Measurements from ENCODE around the gene PPP1R15B. TPM values are rescaled to one million over a fixed set of nuclear protein-coding genes. Genes with fewer than 3 reads are reported as not detected.

PPP1R15B gene
- total RNA-seq, 2 donors from 2014 or later: 63.9 to 71.6 TPM

DNA sequence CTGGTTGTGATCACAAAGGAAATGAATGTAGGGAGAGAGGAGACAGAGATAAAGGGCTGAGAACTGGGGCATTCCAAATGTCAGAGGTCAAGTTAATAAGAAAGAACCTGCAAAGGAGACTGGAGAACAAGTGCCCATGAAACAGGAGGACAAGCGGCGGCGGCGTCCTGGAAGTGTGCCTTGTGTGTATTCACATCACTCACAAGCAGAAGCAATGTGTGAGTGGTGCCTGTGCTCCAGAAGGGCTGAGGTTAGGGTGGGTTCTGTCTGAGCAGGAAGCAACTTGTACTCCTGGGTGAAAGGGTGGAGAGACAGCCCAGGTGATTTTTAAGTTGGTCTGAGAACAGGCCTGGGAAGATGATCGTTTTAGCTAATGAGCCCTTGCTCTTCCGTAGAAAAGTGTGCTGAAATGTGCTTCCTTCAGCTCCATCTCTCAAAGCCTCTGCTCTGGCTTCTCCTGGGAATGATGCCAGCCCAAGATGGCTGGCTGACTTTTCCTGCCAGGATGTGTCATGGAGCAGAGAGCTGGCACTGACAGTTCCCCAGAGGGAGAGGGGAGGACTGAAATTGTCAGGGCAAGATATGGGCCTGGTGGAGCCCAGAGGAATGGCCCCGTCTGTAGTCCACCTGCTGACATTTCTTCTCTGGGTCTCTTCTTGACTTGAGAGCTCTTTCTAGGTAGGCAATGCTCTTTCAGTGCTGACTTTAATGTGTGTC lies 26.8 kb downstream of the PPP1R15B start:
- Mint-ChIP-seq H3K36me3 (ENCODE audit: low read depth) (no peaks in the 10 kb centered on the region), H3K9me3 (no peaks in the 10 kb centered on the region), H3K27ac (no peak overlapping the region), H3K4me1 (peaks cover under 1% of the 10 kb centered on the region), H3K4me3 (no peak overlapping the region), H3K27me3 (no peaks in the 10 kb centered on the region)
- no peak for ATAC-seq (replicated peaks)

DNA sequence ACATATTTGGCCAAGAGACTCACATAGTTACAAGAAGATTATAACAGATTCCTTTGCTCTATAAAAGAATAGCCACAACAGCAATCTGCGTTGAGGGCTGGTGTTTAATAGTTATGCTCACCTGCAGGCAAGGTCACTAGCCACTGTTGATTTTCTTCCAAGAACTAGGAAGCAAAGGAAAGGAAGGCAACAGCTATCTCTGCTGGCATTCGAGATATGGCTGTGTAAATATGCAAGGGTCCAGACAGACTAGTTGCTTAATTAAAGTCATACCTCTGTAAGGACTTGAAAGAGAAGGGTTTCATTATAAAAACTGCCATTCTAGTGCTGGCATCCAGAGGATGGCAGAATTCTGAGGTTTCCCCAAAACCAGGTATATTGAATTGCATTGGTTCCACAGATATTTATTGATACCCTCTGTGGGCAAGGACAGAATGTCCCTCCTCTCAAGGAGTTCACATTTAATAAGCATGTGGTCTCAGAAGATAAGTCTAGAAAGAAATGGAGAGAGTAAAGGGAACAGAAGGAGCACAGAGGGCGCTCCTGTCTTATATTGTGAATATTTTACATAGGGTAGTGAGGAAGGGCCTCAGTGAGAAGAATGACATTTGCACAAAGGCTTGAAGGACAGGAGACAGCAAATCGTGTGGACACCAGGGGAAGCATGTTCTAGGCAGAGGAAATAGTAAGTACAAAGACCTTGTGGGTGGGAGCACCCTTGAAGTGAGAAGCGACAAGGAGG lies 28.3 kb downstream of the PPP1R15B start:
- no peak for ATAC-seq (replicated peaks)
- peaks cover under 1% of the 10 kb centered on the region for H3K4me1 Mint-ChIP-seq
- no peak overlapping the region for H3K27ac Mint-ChIP-seq
- no peaks in the 10 kb centered on the region for H3K9me3 Mint-ChIP-seq
- no peak overlapping the region for H3K4me3 Mint-ChIP-seq
- H3K36me3 Mint-ChIP-seq (ENCODE audit: low read depth): no peaks in the 10 kb centered on the region
- peaks cover under 1% of the 10 kb centered on the region for H3K27me3 Mint-ChIP-seq

DNA sequence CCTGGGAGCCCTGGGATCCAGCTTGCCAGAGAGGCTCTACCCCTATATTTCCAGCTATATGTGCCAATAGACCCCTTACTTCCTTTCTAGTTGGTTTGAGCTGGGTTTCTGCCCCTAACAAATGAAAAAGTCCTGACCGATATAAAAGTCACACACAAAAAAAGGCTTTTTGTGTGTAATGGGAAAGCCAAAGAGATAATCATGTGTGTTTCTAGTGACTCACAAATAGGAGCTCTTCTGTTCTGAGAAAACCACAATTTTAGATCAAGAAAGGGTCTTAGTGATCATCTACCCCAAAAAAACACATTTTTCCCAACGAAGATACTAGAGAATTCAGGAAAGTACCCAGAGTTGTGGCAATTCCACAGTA lies 28.9 kb downstream of the PPP1R15B start:
- no peak for ATAC-seq (replicated peaks)
- Mint-ChIP-seq H3K36me3 (ENCODE audit: low read depth) (no peaks in the 10 kb centered on the region), H3K9me3 (no peaks in the 10 kb centered on the region), H3K4me1 (peaks cover 6% of the 10 kb centered on the region), H3K4me3 (no peak overlapping the region), H3K27ac (no peak overlapping the region), H3K27me3 (peaks cover 6% of the 10 kb centered on the region)

GRCh38 chr1:204380293-204380831 lies 31.3 kb downstream of the PPP1R15B start:
- Mint-ChIP-seq H3K27me3 (peaks cover 9% of the 10 kb centered on the region), H3K4me3 (no peak overlapping the region), H3K36me3 (ENCODE audit: low read depth) (no peaks in the 10 kb centered on the region), H3K4me1 (peaks cover 6% of the 10 kb centered on the region), H3K27ac (no peak overlapping the region), H3K9me3 (no peaks in the 10 kb centered on the region)
- no peak for ATAC-seq (replicated peaks)

DNA sequence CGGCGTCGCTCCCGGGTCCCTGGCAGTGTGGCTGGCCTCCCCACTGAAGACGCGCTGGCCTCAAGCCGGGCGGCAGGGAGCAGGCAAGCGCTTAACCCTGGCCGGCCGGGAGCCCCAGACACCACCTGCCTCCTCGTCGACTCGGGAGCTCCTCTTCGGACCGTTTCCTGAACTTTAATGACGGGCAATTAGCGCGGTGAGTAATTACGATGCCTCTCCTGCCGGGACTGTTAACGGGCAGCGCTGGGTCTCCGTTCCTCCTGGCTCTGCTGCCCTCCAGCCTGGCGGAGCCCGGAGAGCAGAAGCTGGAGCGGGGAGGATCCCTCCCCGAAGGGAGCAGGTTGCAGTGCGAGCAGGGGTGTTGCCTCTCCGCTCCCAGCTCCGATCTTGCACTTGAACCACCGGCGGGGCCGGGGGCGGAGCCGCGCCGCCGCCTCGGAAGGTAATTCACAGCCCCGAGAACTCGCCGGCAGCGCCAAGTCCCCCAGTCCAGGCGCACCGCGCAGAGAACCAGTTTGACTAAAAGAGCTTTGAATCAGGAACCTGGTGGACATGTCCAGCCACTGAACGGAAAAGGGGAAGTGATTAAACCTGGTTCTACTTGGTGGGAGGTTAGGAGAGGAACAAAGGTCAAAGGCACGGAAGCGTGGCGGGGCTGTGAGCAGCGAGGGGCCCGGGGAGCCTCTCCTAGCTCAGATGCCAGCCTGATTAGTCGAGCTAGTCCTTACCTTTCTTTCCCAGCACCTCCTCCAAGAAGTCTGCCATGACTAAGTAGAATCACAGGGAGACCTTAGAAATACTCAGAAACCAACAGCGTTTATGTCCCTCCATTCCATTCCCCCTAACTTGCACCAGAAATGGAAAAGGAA lies 33.6 kb downstream of the PPP1R15B start:
- H3K27me3 Mint-ChIP-seq: peaks cover 9% of the 10 kb centered on the region
- H3K4me1 Mint-ChIP-seq: peaks cover 6% of the 10 kb centered on the region
- ATAC-seq (replicated peaks): peak; percentile 70
- H3K36me3 Mint-ChIP-seq (ENCODE audit: low read depth): no peaks in the 10 kb centered on the region
- peak overlapping the region; percentile 31 for H3K27ac Mint-ChIP-seq
- peak overlapping the region; percentile 79 for H3K4me3 Mint-ChIP-seq
- H3K9me3 Mint-ChIP-seq: no peaks in the 10 kb centered on the region

GRCh38 chr1:204376919-204377799 lies 34.5 kb downstream of the PPP1R15B start:
- Mint-ChIP-seq H3K27me3 (peaks cover 9% of the 10 kb centered on the region), H3K4me1 (peaks cover 6% of the 10 kb centered on the region), H3K4me3 (peak overlapping the region; percentile 79), H3K9me3 (no peaks in the 10 kb centered on the region), H3K27ac (no peak overlapping the region), H3K36me3 (ENCODE audit: low read depth) (no peaks in the 10 kb centered on the region)
- ATAC-seq (replicated peaks): no peak

DNA sequence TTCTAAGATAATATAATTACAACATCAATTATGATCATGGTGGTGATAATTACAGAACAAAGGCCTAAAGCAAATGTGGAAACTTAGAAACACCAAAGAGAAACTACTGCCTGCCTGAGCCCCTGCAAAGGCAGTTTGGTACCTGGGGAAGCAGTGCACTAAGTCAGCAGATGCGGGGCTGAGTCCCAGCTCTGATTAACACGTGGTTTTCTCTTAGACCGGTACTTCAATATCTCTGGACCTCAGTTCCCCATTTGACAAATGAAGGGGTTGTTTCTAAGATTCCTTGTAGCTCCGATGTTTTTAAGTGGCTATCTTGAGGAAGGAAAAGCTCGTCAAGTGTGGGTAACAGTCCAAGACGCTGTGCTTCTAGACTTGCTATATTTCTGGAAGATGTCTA lies 35.2 kb downstream of the PPP1R15B start:
- Mint-ChIP-seq H3K27ac (no peak overlapping the region), H3K27me3 (peaks cover 9% of the 10 kb centered on the region), H3K9me3 (no peaks in the 10 kb centered on the region), H3K4me1 (peaks cover 6% of the 10 kb centered on the region), H3K4me3 (peak overlapping the region; percentile 79), H3K36me3 (ENCODE audit: low read depth) (no peaks in the 10 kb centered on the region)
- ATAC-seq (replicated peaks): no peak

DNA sequence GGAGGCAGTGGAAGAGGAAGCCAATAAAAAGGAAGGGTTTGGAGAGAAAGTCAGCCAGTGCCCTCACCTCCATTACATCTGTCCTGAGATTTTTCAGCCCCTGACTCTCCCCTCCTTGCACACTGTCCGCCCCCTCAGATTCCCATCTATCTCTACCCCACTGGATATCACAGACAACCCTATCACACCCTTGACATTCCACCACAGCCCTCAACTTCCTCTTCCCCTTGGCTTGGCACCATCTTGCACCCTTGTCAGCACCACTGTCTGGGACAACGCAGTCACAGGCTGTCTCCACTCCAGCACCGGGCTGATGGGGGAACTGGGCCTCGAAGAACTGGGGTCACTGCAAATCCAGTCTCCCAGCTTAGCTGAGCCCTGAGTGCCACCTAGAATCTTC lies 37.7 kb downstream of the PPP1R15B start:
- Mint-ChIP-seq H3K4me1 (peaks cover 6% of the 10 kb centered on the region), H3K9me3 (no peaks in the 10 kb centered on the region), H3K4me3 (no peak overlapping the region), H3K36me3 (ENCODE audit: low read depth) (no peaks in the 10 kb centered on the region), H3K27ac (no peak overlapping the region), H3K27me3 (peaks cover 9% of the 10 kb centered on the region)
- ATAC-seq (replicated peaks): no peak

GRCh38 chr1:204370176-204370575 lies 41.4 kb downstream of the PPP1R15B start:
- peaks cover 4% of the 10 kb centered on the region for H3K4me1 Mint-ChIP-seq
- no peak overlapping the region for H3K27ac Mint-ChIP-seq
- peaks cover 3% of the 10 kb centered on the region for H3K27me3 Mint-ChIP-seq
- H3K9me3 Mint-ChIP-seq: no peaks in the 10 kb centered on the region
- H3K36me3 Mint-ChIP-seq (ENCODE audit: low read depth): no peaks in the 10 kb centered on the region
- ATAC-seq (replicated peaks): no peak
- no peak overlapping the region for H3K4me3 Mint-ChIP-seq

GRCh38 chr1:204368996-204369726 lies 42.5 kb downstream of the PPP1R15B start:
- ATAC-seq (replicated peaks): no peak

DNA sequence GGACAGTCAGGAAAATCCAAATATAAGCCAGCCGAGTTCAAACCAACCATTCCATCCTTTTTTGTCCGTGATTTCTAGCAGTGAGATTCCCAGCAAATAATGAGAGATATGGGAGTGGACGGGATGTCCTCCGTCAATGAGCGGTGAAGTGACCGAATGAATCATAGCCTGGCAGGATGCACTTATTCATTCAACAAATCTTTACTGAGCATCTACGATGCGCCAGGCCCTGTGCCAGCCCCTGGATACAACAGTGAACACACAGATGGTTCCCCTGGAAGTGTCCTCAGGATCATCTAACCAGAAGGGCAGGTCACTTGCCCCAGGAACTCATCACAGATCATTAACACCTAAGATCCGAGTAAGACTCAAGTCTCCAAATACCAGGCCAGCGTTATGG lies 43.7 kb downstream of the PPP1R15B start:
- Mint-ChIP-seq H3K9me3 (no peaks in the 10 kb centered on the region), H3K27me3 (peaks cover 3% of the 10 kb centered on the region), H3K36me3 (ENCODE audit: low read depth) (no peaks in the 10 kb centered on the region), H3K4me3 (no peak overlapping the region), H3K4me1 (peaks cover 12% of the 10 kb centered on the region), H3K27ac (peak overlapping the region; percentile 4)
- no peak for ATAC-seq (replicated peaks)

More at GRCh38 chr1:204368996-204369726, 42.5 kb downstream of the PPP1R15B start:
- Mint-ChIP-seq H3K4me1 (peaks cover 5% of the 10 kb centered on the region), H3K27me3 (peaks cover 3% of the 10 kb centered on the region), H3K27ac (no peak overlapping the region), H3K36me3 (ENCODE audit: low read depth) (no peaks in the 10 kb centered on the region), H3K9me3 (no peaks in the 10 kb centered on the region), H3K4me3 (no peak overlapping the region)

DNA sequence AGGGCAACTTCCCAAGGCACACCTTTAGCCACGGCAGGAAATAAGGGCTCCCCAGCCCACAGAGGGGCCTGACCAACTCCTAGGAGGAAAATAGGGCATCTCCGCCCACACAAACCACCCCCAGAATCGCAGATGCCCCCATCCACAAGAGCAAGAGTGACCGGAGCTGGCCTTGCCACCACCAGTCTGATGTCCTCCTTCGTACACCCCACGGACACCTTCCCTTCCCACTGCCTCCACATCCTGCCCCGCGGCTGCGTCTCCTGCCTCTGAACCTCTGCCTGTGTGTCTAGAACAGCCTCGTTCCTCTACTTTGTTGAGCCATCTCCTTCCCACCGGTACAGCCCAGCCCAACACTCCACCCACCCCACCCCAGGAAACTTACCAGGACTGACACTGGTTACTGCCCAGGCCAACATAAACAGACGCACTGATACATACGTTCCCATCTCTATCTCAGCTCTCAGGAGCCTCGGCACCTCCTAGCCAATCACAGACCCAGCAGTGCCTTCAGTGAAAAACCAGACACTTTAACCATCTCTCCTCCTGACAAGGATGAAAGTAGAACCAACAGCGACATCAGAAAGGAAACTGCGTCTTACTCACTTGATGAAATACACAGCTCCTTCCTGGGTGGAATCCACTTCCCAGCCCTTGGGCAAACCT lies 44.3 kb downstream of the PPP1R15B start:
- peaks cover 3% of the 10 kb centered on the region for H3K27me3 Mint-ChIP-seq
- ATAC-seq (replicated peaks): no peak
- peak overlapping the region; percentile 4 for H3K27ac Mint-ChIP-seq
- no peaks in the 10 kb centered on the region for H3K9me3 Mint-ChIP-seq
- no peaks in the 10 kb centered on the region for H3K36me3 Mint-ChIP-seq (ENCODE audit: low read depth)
- peaks cover 12% of the 10 kb centered on the region for H3K4me1 Mint-ChIP-seq
- H3K4me3 Mint-ChIP-seq: no peak overlapping the region

DNA sequence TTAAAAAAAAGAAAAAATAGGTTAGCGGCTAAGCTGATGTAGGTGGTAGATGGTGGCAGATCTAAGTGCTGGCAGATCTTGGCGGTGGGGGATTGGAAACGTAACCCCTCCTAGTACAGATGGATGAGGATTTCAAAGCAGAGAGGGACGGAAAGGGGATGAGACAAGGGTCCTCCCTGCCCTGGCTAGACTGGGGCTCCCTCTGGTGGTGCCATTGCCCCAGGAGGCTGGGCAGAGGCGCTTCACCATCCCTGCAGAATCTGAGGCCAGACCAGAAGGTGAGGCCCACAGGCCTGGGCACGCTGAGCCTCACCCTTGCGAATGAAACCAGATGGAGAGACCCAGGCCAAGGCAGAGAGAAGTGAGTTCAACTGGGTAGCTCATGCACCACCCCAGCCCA lies 44.9 kb downstream of the PPP1R15B start:
- Mint-ChIP-seq H3K9me3 (no peaks in the 10 kb centered on the region), H3K27me3 (peaks cover 3% of the 10 kb centered on the region)

More for the DNA sequence above, 44.9 kb downstream of the PPP1R15B start:
- Mint-ChIP-seq H3K4me3 (no peak overlapping the region), H3K36me3 (ENCODE audit: low read depth) (no peaks in the 10 kb centered on the region), H3K4me1 (peaks cover 12% of the 10 kb centered on the region), H3K27ac (peak overlapping the region; percentile 79)
- ATAC-seq (replicated peaks): no peak

Measured in activated T-helper 17 cell treated with anti-CD3 and anti-CD28 coated beads, Interleukin-2, amount 50 U/mL, for 72 hours (primary cell).